Fibroblast of mammary gland (primary cell): Measurements from ENCODE around the gene STX1B.
A peak's percentile ranks its signal among the peaks of the same experiment; 100 is the strongest.

Experiments used
- DNase-seq: peaks from one replicate; pipeline ENCODE4 v3.0.0-alpha.2; 2010; ENCODE audit warnings: low read depth
- H3K4me3 ChIP-seq: 2 replicates; pipeline ENCODE4 v1.5.1; 2011; ENCODE audit warnings: low read depth, mild to moderate bottlenecking, low read length, moderate library complexity; ENCODE audit not compliant: control insufficient read depth
- TF ChIP-seq, protein P1 (sequence below): conservative IDR thresholded peaks from 2 replicates; pipeline ENCODE4 v1.5.1; 2011; ENCODE audit warnings: low read depth, low read length, inconsistent platforms; ENCODE audit not compliant: control insufficient read depth, insufficient read depth

Gene STX1B

GRCh38 chr16:30996985-30997724, 13.3 kb downstream of the STX1B start:
- peak overlapping the region; percentile 57 for H3K4me3 ChIP-seq
- TF ChIP-seq, protein P1, sequence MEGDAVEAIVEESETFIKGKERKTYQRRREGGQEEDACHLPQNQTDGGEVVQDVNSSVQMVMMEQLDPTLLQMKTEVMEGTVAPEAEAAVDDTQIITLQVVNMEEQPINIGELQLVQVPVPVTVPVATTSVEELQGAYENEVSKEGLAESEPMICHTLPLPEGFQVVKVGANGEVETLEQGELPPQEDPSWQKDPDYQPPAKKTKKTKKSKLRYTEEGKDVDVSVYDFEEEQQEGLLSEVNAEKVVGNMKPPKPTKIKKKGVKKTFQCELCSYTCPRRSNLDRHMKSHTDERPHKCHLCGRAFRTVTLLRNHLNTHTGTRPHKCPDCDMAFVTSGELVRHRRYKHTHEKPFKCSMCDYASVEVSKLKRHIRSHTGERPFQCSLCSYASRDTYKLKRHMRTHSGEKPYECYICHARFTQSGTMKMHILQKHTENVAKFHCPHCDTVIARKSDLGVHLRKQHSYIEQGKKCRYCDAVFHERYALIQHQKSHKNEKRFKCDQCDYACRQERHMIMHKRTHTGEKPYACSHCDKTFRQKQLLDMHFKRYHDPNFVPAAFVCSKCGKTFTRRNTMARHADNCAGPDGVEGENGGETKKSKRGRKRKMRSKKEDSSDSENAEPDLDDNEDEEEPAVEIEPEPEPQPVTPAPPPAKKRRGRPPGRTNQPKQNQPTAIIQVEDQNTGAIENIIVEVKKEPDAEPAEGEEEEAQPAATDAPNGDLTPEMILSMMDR = no peak
- DNase-seq = peak; percentile 75

GRCh38 chr16:30996324-30996984, 14.0 kb downstream of the STX1B start:
- peak overlapping the region; percentile 57 for H3K4me3 ChIP-seq
- DNase-seq = peak; percentile 49
- TF ChIP-seq, protein P1 = no peak

GRCh38 chr16:30995927-30996323, 14.5 kb downstream of the STX1B start:
- TF ChIP-seq, protein P1 = no peak
- H3K4me3 ChIP-seq = peak overlapping the region; percentile 57
- DNase-seq = no peak

- DNase-seq = no peak
- TF ChIP-seq, protein P1 = no peak
- H3K4me3 ChIP-seq = no peak overlapping the region
These were observed 17.3 kb downstream of the STX1B start for GRCh38 chr16:30992931-30993816.

- TF ChIP-seq, protein P1 = no peak
- DNase-seq = no peak
- H3K4me3 ChIP-seq = no peak overlapping the region
These were observed 18.1 kb downstream of the STX1B start for GRCh38 chr16:30992276-30992780.

GRCh38 chr16:30991052-30991451, 19.4 kb downstream of the STX1B start:
- DNase-seq = no peak
- H3K4me3 ChIP-seq = no peak overlapping the region
- TF ChIP-seq, protein P1 = no peak
